Type B pancreatic cell (in vitro differentiated cells): ENCODE results near the gene KRT82. TPM values are rescaled to one million over a fixed set of nuclear protein-coding genes. Genes with fewer than 3 reads are reported as not detected.

ENCODE experiments used
- DNase-seq: peaks from one replicate; pipeline ENCODE4 v3.0.0; 2021; ENCODE audit warnings: mixed read lengths; ENCODE audit not compliant: unreplicated experiment; ENCODE audit errors: extremely low spot score
- H3K27ac Mint-ChIP-seq: 2 replicates; pipeline ENCODE4 v1.8.0; 2021; ENCODE audit warnings: mild to moderate bottlenecking, mixed read lengths
- H3K27me3 Mint-ChIP-seq: 2 replicates; pipeline ENCODE4 v1.8.0; 2021; ENCODE audit warnings: mixed read lengths
- H3K36me3 Mint-ChIP-seq: 2 replicates; pipeline ENCODE4 v1.8.0; 2021; ENCODE audit warnings: mixed read lengths
- H3K4me1 Mint-ChIP-seq: one replicate; pipeline ENCODE4 v1.8.0; 2021; ENCODE audit warnings: mixed read lengths; ENCODE audit not compliant: unreplicated experiment
- H3K4me3 Mint-ChIP-seq: 2 replicates; pipeline ENCODE4 v1.8.0; 2021; ENCODE audit warnings: mild to moderate bottlenecking, mixed read lengths
- H3K9me3 Mint-ChIP-seq: 2 replicates; pipeline ENCODE4 v1.8.0; 2021; ENCODE audit warnings: mixed read lengths
- CTCF ChIP-seq: fragments of 200-600 bp; sonication (generic); conservative IDR thresholded peaks from 2 replicates; pipeline ENCODE4 v1.5.0; 2021; ENCODE audit warnings: antibody characterized with exemption, mild to moderate bottlenecking
- total RNA-seq: library from RNA; stranded (reverse); gene quantifications from 2 replicates; pipeline ENCODE4 v1.2.1, GENCODE V29; 2021; ENCODE audit warnings: low replicate concordance

Gene KRT82
- total RNA-seq, 1 donor from 2014 or later: not detected

GRCh38 chr12:52437508-52437907 is 31.4 kb upstream of the KRT82 start:
- no peak for TF ChIP-seq CTCF
- Mint-ChIP-seq H3K9me3 (no peaks in the 10 kb centered on the region), H3K4me3 (no peak overlapping the region), H3K36me3 (no peaks in the 10 kb centered on the region), H3K27ac (no peak overlapping the region), H3K27me3 (peaks cover 38% of the 10 kb centered on the region), H3K4me1 (peaks cover 18% of the 10 kb centered on the region)
- no peak for DNase-seq

- peaks cover 13% of the 10 kb centered on the region for H3K4me1 Mint-ChIP-seq
- DNase-seq: peak; percentile 29
- H3K9me3 Mint-ChIP-seq: no peaks in the 10 kb centered on the region
- peaks cover 38% of the 10 kb centered on the region for H3K27me3 Mint-ChIP-seq
- H3K27ac Mint-ChIP-seq: no peak overlapping the region
- no peaks in the 10 kb centered on the region for H3K36me3 Mint-ChIP-seq
- no peak overlapping the region for H3K4me3 Mint-ChIP-seq
- no peak for TF ChIP-seq CTCF
Measured at GRCh38 chr12:52436828-52437474, 30.8 kb upstream of the KRT82 start.

- H3K4me3 Mint-ChIP-seq: no peak overlapping the region
- peaks cover 7% of the 10 kb centered on the region for H3K4me1 Mint-ChIP-seq
- peaks cover 40% of the 10 kb centered on the region for H3K27me3 Mint-ChIP-seq
- no peaks in the 10 kb centered on the region for H3K36me3 Mint-ChIP-seq
- no peak for DNase-seq
- TF ChIP-seq CTCF: no peak
- no peak overlapping the region for H3K27ac Mint-ChIP-seq
- H3K9me3 Mint-ChIP-seq: no peaks in the 10 kb centered on the region
Measured at GRCh38 chr12:52436000-52436827, 30.1 kb upstream of the KRT82 start.

GRCh38 chr12:52435659-52435999 is 29.5 kb upstream of the KRT82 start:
- peaks cover 39% of the 10 kb centered on the region for H3K27me3 Mint-ChIP-seq
- no peak overlapping the region for H3K4me3 Mint-ChIP-seq
- no peak overlapping the region for H3K27ac Mint-ChIP-seq
- TF ChIP-seq CTCF: no peak
- peaks cover 1% of the 10 kb centered on the region for H3K4me1 Mint-ChIP-seq
- H3K36me3 Mint-ChIP-seq: no peaks in the 10 kb centered on the region
- H3K9me3 Mint-ChIP-seq: no peaks in the 10 kb centered on the region
- peak; percentile 36 for DNase-seq

GRCh38 chr12:52434760-52435530 is 28.8 kb upstream of the KRT82 start:
- Mint-ChIP-seq H3K27ac (no peak overlapping the region), H3K27me3 (peaks cover 46% of the 10 kb centered on the region), H3K4me3 (no peak overlapping the region), H3K4me1 (no peaks in the 10 kb centered on the region), H3K36me3 (no peaks in the 10 kb centered on the region), H3K9me3 (no peaks in the 10 kb centered on the region)
- TF ChIP-seq CTCF: no peak
- DNase-seq: peak; percentile 10
